ENCODE results near the gene RRAGD. TPM values are rescaled to one million over a fixed set of nuclear protein-coding genes. Genes with fewer than 3 reads are reported as not detected.

Gene RRAGD, protein sequence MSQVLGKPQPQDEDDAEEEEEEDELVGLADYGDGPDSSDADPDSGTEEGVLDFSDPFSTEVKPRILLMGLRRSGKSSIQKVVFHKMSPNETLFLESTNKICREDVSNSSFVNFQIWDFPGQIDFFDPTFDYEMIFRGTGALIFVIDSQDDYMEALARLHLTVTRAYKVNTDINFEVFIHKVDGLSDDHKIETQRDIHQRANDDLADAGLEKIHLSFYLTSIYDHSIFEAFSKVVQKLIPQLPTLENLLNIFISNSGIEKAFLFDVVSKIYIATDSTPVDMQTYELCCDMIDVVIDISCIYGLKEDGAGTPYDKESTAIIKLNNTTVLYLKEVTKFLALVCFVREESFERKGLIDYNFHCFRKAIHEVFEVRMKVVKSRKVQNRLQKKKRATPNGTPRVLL
- 1 to 10 TPM in 2 of 4 donors, under 1 TPM in 2; 0.53 to 5.0 (median 2.9) TPM for total RNA-seq

DNA sequence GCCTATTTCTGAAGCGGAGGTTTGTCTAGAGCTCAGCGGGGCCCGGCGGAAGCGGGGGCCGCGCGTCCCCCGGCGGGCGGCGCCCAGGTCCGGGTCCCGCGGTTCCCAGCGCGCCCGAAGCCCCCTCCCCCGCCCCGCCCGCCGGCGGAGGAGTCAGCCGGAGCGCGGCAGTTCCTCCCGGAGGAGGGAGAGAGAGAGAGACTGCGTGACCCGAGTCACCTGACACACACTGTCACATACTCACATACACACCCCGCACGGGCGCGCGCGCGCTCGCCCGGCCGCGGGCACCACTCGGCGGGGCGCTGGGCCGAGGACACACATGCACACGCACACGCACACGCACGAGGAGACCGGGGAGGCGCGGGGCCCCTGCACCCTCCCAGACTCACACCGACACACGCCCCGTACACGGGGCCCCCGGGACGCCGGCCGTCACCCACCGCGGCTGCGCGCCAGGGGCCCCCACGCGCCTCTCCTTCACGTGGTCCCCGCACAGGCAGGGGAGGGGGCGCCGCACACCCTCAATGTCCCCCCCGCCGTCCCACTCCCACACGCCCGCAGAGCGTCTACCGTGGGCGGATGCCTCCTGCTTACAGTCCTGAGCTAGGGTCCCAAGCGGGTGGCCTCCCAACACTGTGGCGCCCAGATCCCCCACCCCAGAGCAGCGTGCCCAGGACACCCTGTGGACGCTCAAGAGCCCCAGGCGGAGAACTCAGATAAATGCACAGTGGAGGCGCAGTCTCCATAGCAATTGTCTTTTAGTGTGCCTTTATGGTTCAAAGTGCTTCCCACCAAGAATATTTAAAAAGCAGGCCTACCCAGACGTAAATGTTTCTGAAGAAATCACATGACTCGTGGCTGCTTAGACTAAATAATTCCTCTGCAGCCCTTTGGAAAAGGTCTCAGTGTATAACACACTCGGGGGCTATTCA, at the start of gene RRAGD:
Gene RRAGD, minus strand, starts transcription at position 203 of the 935 bp plus-strand sequence. CDS start 280 bp downstream, outside the sequence.
- H3K9me3 ChIP-seq: no peaks in the 10 kb centered on the region
- peak within 1 kb of the TSS; percentile 61 to 79 (median 70) for H3K4me3 ChIP-seq
- peak; percentile 63 to 83 (median 64) for DNase-seq
- no peaks in the 10 kb centered on the region for H3K27me3 ChIP-seq
- H3K27ac ChIP-seq: peak within 1 kb of the TSS in 3 of 4 donors; percentile 37 to 59 (median 42)
- H3K4me1 ChIP-seq: peaks cover 0 to 17% (median 2%) of the 10 kb centered on the region in 4 donors
- H3K36me3 ChIP-seq: no peaks in the 10 kb centered on the region
- no peak for TF ChIP-seq POLR2A (IDR thresholded peaks at IDR 0.05)
- TF ChIP-seq, protein P1, sequence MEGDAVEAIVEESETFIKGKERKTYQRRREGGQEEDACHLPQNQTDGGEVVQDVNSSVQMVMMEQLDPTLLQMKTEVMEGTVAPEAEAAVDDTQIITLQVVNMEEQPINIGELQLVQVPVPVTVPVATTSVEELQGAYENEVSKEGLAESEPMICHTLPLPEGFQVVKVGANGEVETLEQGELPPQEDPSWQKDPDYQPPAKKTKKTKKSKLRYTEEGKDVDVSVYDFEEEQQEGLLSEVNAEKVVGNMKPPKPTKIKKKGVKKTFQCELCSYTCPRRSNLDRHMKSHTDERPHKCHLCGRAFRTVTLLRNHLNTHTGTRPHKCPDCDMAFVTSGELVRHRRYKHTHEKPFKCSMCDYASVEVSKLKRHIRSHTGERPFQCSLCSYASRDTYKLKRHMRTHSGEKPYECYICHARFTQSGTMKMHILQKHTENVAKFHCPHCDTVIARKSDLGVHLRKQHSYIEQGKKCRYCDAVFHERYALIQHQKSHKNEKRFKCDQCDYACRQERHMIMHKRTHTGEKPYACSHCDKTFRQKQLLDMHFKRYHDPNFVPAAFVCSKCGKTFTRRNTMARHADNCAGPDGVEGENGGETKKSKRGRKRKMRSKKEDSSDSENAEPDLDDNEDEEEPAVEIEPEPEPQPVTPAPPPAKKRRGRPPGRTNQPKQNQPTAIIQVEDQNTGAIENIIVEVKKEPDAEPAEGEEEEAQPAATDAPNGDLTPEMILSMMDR (IDR thresholded peaks at IDR 0.05): no peak

DNA sequence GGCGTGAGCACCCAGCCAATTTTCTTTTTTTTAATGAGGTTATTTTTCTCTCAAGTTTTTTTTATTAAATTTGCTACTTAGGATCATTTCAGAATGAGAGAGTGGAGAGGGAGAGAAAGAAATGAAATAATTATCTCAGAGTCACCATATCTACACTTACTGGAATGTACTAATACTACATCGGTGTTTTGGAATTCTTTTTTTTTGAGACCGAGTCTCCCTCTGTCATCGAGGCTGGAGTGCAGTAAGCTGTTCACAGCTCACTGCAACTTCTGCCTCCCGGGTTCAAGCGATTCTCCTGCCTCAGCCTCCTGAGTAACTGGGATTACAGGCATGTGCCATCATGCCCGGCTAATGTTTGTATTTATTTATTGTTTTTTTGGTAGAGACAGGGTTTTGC, 48.6 kb upstream of the RRAGD start:
- no peaks in the 10 kb centered on the region for H3K27me3 ChIP-seq
- TF ChIP-seq, protein P1 (IDR thresholded peaks at IDR 0.05): no peak
- TF ChIP-seq POLR2A (IDR thresholded peaks at IDR 0.05): no peak

DNA sequence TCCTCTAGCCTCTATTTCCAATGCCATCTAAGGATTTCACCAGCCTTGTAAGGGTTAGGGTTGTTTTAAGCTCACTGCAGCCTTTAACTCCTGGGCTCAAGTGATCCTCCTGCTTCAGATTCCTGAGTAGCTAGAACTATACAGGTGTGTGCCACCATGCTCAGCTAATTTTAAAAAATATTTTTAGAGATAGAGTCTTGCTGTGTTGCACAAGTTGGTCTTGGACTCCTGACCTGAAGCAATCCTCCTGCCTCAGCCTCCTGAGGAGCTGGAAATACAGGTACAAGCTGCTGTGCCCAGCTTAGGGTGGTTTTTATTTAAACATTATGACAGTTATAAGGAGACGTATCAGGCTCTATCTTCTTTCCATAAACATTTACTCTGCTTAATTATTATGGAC, 47.4 kb upstream of the RRAGD start:
- no peak overlapping the region for H3K4me3 ChIP-seq
- TF ChIP-seq, protein P1 (IDR thresholded peaks at IDR 0.05): no peak
- TF ChIP-seq POLR2A (IDR thresholded peaks at IDR 0.05): no peak
- no peaks in the 10 kb centered on the region for H3K27me3 ChIP-seq
- H3K27ac ChIP-seq: no peak overlapping the region
- no peaks in the 10 kb centered on the region for H3K9me3 ChIP-seq
- no peaks in the 10 kb centered on the region for H3K36me3 ChIP-seq
- DNase-seq: no peak
- no peaks in the 10 kb centered on the region for H3K4me1 ChIP-seq

More for the DNA sequence above, 48.6 kb upstream of the RRAGD start:
- no peak for DNase-seq
- Histone ChIP-seq H3K9me3 (no peaks in the 10 kb centered on the region), H3K27ac (no peak overlapping the region), H3K4me3 (no peak overlapping the region), H3K4me1 (no peaks in the 10 kb centered on the region), H3K36me3 (no peaks in the 10 kb centered on the region)

DNA sequence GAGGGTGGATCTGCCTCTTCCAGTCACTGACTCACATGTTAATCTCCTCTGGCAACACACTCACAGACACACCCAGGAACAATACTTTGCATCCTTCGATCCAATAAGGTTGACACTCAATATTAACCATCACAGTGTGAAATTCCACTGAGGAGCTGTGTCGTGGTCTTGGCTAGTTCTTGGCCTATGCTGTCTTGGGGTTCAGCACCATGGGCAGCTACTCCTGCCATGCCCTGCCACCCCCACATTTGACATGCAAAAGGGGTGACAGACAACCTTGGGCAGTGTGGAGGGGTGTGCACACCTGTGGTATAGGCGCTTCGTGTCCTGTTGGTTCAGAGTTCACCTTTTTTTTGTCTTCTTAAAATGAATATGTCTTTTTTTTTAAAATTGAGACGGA, 46.6 kb upstream of the RRAGD start:
- H3K27ac ChIP-seq: no peak overlapping the region
- TF ChIP-seq, protein P1 (IDR thresholded peaks at IDR 0.05): no peak
- no peak for TF ChIP-seq POLR2A (IDR thresholded peaks at IDR 0.05)
- H3K36me3 ChIP-seq: no peaks in the 10 kb centered on the region
- no peak for DNase-seq
- H3K4me3 ChIP-seq: no peak overlapping the region
- no peaks in the 10 kb centered on the region for H3K9me3 ChIP-seq
- H3K27me3 ChIP-seq: no peaks in the 10 kb centered on the region
- no peaks in the 10 kb centered on the region for H3K4me1 ChIP-seq

DNA sequence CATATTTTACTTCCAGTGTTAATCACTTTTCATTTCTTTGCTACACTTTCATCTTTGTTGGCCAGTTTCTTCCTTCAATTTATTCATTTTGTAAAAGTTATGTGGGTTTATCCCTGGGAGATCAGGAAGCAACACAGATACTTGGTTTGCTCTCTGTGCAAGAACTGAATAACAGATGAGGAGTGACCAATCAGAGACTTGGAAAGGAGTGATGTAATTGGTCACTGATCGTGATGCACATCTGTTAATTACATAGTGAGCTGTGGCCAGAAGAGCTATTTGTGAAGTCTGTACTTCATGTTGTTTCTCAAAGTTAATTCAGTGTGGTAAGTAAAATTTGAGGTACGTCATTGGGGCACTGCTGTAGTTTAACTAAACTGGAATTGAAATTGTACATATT, 42.2 kb upstream of the RRAGD start:
- Histone ChIP-seq H3K36me3 (no peaks in the 10 kb centered on the region), H3K27me3 (no peaks in the 10 kb centered on the region), H3K4me1 (no peaks in the 10 kb centered on the region), H3K4me3 (no peak overlapping the region), H3K27ac (no peak overlapping the region), H3K9me3 (no peaks in the 10 kb centered on the region)
- TF ChIP-seq, protein P1 (IDR thresholded peaks at IDR 0.05): no peak
- no peak for TF ChIP-seq POLR2A (IDR thresholded peaks at IDR 0.05)
- no peak for DNase-seq

All from Peyer's patch (tissue), 4 donors.